HG03378 (cell line): ENCODE data around the gene LTBP1.

Experiments used
- ATAC-seq: cut with Tn5 transposase; IDR thresholded peaks from one replicate; pipeline ENCODE4 v1.9.1; 2021; ENCODE audit warnings: mild to moderate bottlenecking, moderate library complexity; ENCODE audit not compliant: unreplicated experiment

Gene LTBP1

GRCh38 chr2:33002863-33003262, 56.1 kb downstream of the LTBP1 start:
- no peak for ATAC-seq

GRCh38 chr2:33005057-33005456, 58.3 kb downstream of the LTBP1 start:
- no peak for ATAC-seq

DNA sequence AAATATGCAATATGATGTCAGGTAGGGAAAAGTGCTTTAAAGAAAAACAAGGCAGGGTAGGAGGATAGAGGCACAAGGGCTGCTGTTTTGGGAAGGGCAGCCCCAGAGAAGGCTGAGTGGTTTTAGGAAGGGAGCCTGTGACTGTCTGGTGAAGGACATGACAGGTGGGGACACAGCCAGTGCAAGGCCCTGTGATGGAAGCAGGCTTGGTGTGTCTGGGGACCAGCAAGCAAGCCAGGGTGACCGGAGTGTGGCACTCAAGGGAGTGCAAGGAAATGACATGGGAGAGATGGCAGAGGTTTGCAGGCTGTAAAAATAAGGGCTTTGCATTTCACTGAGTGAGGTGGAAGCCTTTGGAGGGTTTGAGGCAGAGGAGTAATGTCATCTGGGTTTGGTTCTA, 62.0 kb downstream of the LTBP1 start:
- no peak for ATAC-seq

DNA sequence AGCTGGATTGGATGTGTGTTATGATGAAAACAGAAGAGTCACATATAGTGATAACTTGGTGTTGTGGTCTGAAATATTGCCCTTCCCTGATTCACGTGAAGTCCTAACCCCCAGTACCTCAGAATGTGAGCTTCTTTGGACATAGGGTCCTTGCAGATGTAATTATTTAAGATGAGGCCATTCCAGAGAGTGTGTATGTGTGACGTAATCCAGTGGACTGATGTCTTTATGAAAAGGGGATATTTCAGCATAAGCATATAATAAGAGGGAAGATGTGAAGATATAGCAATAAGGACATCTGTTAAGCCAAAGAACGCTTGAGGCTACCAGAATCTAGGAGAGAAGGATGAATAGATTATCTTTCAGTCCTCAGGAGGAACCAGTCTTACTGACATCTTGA, 62.5 kb downstream of the LTBP1 start:
- no peak for ATAC-seq

DNA sequence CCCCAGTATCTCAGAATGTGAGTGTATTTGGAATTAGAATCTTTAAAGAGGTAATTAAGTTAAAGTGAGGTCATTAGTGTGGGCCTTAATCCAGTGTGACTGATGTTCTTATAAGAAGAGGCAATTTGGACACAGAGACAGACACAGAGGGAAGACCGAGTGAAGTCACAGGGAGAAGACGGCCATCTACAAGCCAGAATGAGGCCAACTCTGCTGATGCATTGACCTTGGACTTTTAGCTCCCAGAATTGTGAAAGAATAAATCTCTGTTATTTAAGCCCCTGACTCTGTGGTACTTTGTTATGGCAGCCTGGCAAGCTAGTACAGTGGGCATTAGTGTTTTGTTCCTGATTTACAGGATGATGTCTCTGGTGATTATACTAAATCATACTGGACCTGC, 64.6 kb downstream of the LTBP1 start:
- no peak for ATAC-seq

GRCh38 chr2:33011941-33012340, 65.2 kb downstream of the LTBP1 start:
- ATAC-seq, result no peak

- no peak for ATAC-seq
Measured at GRCh38 chr2:33013684-33014110, 66.9 kb downstream of the LTBP1 start.

DNA sequence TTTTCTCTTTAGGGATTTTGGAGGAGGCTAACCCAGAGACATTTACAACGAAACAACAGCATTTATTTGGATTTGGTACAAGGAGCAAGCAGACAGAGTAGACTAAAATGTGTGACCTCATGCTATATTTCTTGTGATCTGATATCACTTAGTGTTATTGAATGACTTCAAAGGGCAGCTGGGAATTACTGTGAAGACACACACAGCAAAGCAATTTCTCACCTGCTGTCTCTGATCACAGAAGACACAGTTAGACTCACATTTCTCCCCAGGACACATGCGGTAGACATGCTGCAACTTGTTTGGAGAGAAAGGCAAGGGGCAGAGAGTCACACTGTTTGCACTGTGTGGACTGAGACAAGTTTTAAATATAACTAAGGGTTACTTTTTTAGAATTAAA, 67.5 kb downstream of the LTBP1 start:
- ATAC-seq, result no peak

GRCh38 chr2:33015421-33016142, 68.8 kb downstream of the LTBP1 start:
- ATAC-seq, result no peak

DNA sequence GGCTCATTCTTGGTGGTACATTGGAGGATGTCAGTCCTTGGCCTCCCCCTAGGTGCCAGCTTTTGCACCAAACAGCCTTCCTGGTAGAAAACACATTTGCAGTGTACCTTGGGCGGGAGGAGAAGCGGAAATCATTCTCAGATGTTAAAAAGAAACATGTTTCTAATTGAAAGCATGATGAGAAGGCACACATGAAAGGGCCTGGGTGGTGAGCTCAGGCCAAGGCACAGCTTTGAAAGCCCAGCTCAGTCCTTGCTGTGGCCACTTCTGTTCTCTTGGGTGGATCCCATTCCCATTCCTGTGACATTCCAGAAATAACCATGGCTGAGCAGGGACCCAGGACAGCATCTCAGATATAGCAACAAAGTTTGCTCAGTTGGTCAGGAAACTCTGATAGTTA, 71.5 kb downstream of the LTBP1 start:
- ATAC-seq, result no peak

DNA sequence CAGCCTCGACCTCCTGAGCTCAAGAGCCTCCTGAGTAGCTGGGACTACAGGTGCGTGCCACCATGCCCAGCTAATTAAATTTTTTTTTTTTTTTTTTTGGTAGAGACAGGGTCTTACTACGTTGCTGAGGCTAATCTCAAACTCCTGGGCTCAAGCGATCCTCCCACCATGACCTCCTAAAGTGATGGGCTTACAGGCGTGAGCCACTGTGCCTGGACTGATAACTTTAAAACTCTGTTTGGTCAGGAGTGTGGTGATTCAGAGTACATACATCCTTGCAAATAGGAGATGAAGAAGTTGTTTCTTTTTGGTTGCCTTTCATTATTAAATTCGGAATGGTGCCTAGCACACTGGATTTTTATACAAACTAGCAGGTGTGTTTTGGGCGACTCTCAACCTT, 73.0 kb downstream of the LTBP1 start:
- no peak for ATAC-seq

DNA sequence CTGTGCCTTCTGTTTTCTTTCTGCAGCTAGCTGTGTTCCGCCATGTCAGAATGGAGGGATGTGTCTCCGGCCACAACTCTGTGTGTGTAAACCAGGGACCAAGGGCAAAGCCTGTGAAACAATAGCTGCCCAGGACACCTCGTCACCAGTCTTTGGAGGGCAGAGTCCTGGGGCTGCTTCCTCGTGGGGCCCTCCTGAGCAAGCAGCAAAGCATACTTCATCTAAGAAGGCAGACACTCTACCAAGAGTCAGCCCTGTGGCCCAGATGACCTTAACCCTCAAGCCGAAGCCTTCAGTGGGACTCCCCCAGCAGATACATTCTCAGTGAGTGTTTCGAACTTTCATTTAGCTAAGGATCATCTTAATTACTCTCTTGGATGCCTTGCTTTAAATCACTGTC, 74.1 kb downstream of the LTBP1 start:
- ATAC-seq, result no peak

DNA sequence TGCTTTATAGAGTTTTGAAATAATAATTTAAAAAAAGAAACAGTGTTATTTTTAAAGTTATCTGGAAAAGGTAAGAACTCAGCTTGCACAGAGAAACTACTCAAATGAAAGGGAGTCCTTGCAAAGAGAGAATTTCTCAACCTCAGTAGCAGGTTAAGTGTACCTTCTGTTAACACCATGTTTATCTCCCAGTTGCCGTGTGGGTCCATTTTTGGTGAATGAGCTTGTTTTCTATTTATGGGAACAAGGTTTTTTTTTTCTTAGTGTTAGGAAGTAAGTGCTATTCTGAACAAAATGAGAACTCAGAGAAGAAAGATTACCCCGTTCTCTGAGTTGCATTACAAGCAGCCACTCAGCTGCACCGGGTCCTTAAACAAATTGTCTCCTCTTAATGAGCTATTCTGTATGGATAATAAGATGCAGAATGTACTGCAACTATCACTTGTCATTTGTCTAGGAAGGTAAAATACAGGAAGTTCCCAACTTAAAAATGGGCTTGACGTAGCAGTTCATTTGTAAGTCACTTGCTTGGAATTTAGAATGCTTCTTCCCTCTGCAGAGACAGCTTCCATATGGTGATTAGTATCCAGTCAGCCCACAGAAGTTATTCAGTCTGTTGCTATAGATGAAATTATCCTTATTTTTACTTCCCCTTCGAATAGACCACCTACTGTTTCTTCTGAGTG, 74.9 kb downstream of the LTBP1 start:
- ATAC-seq, result no peak

DNA sequence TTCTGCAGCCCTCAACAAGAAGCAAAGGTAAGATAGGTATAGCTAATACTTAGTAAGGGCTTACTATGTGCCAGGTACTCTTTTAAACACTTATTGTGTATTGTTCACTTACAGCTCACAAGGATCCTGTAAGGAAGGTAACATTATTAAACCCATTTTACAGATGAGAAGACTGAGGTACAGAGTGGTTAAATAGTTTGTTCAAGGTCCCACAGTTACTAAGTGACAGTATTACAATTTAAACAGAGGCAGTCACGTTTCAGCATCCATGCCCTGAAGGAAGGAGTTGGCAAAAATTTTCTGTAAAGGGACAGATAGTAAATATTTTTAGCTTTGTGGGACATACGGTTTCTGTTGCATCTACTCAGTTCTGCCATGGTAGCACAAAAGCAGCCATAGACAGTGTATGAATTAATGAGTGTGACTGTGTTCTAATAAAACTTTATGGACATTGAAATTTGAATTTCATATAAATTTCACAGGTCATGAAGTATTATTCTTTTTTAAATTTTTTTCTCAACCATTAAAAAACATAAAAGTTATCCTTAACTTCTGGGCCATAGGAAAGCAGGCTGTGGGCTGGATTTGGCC, 75.7 kb downstream of the LTBP1 start:
- ATAC-seq, result no peak

- ATAC-seq, result no peak
Measured at GRCh38 chr2:33022989-33023727, 76.4 kb downstream of the LTBP1 start.

DNA sequence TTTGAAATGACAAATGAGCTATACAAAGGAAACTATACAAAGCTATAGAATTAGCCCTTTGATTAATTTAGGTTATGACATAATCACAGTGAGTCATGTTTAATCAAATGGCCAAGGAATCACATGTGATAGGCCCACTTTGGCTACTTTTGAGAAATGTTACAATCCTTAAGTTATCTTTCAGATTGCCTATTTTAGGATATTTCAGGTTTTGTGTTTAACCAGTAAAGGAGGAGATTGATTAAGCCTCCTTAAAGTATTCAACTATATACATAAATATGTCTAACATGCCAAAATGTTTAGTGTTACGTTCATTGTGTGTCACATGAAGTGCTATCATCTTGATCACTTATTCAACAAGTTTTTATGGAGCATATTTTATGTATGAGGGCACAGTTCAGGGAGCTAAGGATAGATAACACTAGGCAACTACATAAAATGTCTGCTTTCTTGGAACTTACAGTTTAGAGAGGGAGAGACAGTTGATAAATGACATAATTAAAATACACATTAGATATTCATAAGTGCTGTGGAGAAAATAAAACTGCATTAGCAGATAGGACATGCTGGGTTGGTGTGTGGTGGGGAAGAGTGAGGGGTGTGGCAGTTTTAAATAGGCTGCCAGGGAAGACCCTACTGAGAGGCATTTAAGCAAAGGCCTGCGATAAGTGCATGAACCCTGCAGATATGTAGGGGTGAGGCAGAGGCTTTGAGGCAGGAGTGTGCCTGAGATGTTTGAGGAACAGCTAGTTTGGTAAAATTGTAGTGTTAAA, 77.2 kb downstream of the LTBP1 start:
- ATAC-seq, result no peak

DNA sequence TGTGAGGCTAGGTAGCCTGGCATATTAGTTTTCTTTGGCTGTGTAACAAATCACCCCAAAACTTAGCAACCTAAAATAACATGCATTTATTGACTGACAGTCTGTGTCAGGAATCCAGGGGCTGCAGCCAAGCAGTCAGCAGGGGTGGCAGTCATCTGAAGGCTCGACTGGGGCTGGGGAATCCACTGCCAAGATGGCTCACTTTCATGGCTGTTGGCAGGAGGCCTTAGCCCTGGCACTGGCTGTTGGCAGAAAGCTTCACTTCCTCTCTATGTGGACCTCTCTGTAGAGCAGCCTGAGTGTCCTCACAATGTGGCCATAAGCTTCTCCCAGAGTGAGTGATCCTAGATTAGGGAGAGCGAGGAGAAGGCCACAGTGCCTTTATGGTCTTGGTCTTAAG, 78.0 kb downstream of the LTBP1 start:
- no peak for ATAC-seq

DNA sequence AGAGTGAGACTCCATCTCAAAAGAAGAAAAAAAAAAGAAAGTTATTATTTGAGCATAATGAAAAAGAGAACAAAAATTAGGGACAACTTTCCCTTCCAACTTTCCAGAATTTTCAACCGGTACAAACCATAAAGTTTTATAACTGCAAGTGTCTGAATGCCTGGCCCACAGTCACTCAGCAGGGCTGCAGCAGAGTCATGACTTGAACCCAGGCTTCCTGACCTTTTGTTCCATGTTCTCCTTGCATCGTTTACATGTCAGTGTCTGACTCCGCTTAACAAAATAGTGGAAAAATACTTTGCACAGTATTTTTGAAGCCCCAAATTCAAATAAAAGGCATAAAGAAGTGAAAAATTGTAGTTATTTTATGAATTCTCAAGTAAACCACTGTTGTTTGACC, 82.7 kb downstream of the LTBP1 start:
- ATAC-seq, result no peak

DNA sequence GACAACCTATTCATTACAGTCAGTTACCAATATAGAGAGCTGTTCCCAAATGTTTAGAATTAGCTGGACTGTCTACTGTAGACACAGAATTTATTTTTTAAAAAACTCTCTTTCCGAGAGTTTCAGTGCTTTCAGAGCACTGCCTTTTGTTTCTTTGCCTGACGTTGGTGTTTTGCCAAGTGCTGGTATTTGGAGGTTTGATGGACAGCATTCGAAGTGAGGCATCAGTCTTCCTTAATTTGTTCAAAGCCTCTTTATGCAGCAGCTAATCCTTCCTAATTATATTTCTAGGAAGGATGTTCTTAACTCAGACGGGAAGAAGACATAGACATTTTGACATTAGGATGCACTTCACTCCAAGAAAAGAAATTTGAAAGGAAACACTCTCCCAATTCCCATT, 83.2 kb downstream of the LTBP1 start:
- ATAC-seq, result no peak

DNA sequence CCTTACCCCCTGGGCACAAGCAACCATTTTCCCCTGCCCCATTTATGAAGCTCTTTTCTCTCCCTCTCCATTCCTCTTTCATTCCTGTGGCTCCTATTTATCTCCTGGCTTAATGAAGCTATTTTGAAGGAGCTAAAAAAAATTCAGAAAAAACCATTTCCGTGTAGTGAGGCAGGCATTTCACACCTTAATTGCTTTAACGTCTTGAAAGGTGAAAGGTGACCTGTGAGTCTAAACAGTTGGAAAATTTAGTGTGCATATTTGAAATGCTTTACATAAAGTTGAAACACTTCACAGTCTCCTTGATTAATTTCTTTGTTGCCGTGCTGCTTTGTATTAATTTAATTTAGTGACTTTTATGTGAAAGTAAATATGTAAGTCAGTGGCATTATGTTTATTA, 83.6 kb downstream of the LTBP1 start:
- ATAC-seq, result no peak

- no peak for ATAC-seq
Measured at GRCh38 chr2:33032245-33032644, 85.5 kb downstream of the LTBP1 start.
